GM06990 (cell line): ENCODE measurements around the gene DICER1.

Experiments used
- DNase-seq: peaks from one replicate; pipeline ENCODE4 v3.0.0-alpha.2; 2011; ENCODE audit not compliant: insufficient read length; ENCODE audit errors: extremely low read depth
- H3K27me3 ChIP-seq: replicated peaks from 2 replicates; pipeline ENCODE4 v1.6.0; 2011; ENCODE audit warnings: low read length; ENCODE audit not compliant: control insufficient read depth, insufficient read depth
- H3K36me3 ChIP-seq: 2 replicates; pipeline ENCODE4 v1.5.1; 2011; ENCODE audit warnings: low read length; ENCODE audit not compliant: control insufficient read depth, insufficient read depth
- H3K4me3 ChIP-seq: replicated peaks from 2 replicates; pipeline ENCODE4 v1.5.1; 2011; ENCODE audit warnings: low read depth, mild to moderate bottlenecking, control low read depth, low read length
- CTCF ChIP-seq: IDR thresholded peaks from 2 replicates; pipeline ENCODE4 v1.5.1; 2011; ENCODE audit warnings: low read length, control low read depth, mild to moderate bottlenecking, inconsistent platforms; ENCODE audit not compliant: insufficient read depth, poor library complexity, severe bottlenecking

The DICER1 gene

GRCh38 chr14:95188380-95188779 is 31.1 kb upstream of the DICER1 start:
- DNase-seq: no peak

GRCh38 chr14:95185767-95186392 is 28.6 kb upstream of the DICER1 start:
- no peak for DNase-seq
- Histone ChIP-seq H3K27me3 (no peaks in the 10 kb centered on the region), H3K36me3 (no peaks in the 10 kb centered on the region; the same call in 1 of the 2 replicates), H3K4me3 (no peak overlapping the region)
- no peak for TF ChIP-seq CTCF

More at GRCh38 chr14:95188380-95188779, 31.1 kb upstream of the DICER1 start:
- Histone ChIP-seq H3K36me3 (no peaks in the 10 kb centered on the region; the same call in 1 of the 2 replicates), H3K27me3 (no peaks in the 10 kb centered on the region), H3K4me3 (no peak overlapping the region)
- TF ChIP-seq CTCF: no peak

- Histone ChIP-seq H3K27me3 (no peaks in the 10 kb centered on the region), H3K4me3 (no peak overlapping the region), H3K36me3 (no peaks in the 10 kb centered on the region; the same call in 1 of the 2 replicates)
- DNase-seq: no peak
- TF ChIP-seq CTCF: no peak
Observed at GRCh38 chr14:95185033-95185766, 27.9 kb upstream of the DICER1 start.

GRCh38 chr14:95184413-95184790 is 27.1 kb upstream of the DICER1 start:
- no peak for TF ChIP-seq CTCF
- DNase-seq: no peak
- H3K27me3 ChIP-seq: no peaks in the 10 kb centered on the region
- no peaks in the 10 kb centered on the region; the same call in 1 of the 2 replicates for H3K36me3 ChIP-seq
- no peak overlapping the region for H3K4me3 ChIP-seq

- no peak for DNase-seq
Observed at GRCh38 chr14:95183532-95184412, 26.4 kb upstream of the DICER1 start.

More at GRCh38 chr14:95183532-95184412, 26.4 kb upstream of the DICER1 start:
- no peak overlapping the region for H3K4me3 ChIP-seq
- no peaks in the 10 kb centered on the region for H3K27me3 ChIP-seq
- TF ChIP-seq CTCF: no peak
- H3K36me3 ChIP-seq: no peaks in the 10 kb centered on the region; the same call in 1 of the 2 replicates
